CD4-positive, alpha-beta T cell (primary cell): ENCODE results near the gene APOM. TPM values are rescaled to one million over a fixed set of nuclear protein-coding genes. Genes with fewer than 3 reads are reported as not detected.

Experiments used
- ATAC-seq: fragments of 200-7000 bp; cut with Tn5 transposase; one replicate; pipeline ENCODE4 v1.10.0; 2022; ENCODE audit warnings: mild to moderate bottlenecking; ENCODE audit not compliant: poor library complexity
- CTCF ChIA-PET: fragments of 350-600 bp; sonication (Branson Sonifier 250); formaldehyde crosslinking; loops from one replicate; lab custom pipeline; 2021; ENCODE audit warnings: antibody characterized with exemption, inconsistent platforms; lab: Charles Lee
- POLR2A ChIA-PET: fragments of 350-600 bp; sonication (Branson Sonifier 250); formaldehyde crosslinking; loops from one replicate; lab custom pipeline; 2021; ENCODE audit warnings: antibody characterized with exemption, inconsistent platforms; lab: Charles Lee
- DNase-seq, 14 experiments: peaks; one replicate each; pipeline ENCODE4 v3.0.0-alpha.2; 2013 to 2020; ENCODE audit warnings: mixed read lengths in 2 of 14
- H3K27ac ChIP-seq, 2 donors: one replicate each; pipeline versions ENCODE4 v1.5.1 to v1.7.0; 2013; ENCODE audit warnings: low read length in 2 of 2, low read depth in 1 of 2, mild to moderate bottlenecking in 1 of 2
- H3K27me3 ChIP-seq, 2 experiments: 1 replicate in 1 of 2; 2 replicates in 1 of 2; pipeline versions ENCODE4 v1.6.1 to v1.7.0; 2013; ENCODE audit warnings: low read length in 2 of 2, control low read depth in 1 of 2, mild to moderate bottlenecking in 1 of 2, moderate library complexity in 1 of 2; ENCODE audit not compliant: insufficient read depth in 2 of 2, control insufficient read depth in 1 of 2
- H3K36me3 ChIP-seq: one replicate; pipeline ENCODE4 v1.6.1; 2013; ENCODE audit warnings: low read length, control low read depth; ENCODE audit not compliant: insufficient read depth
- H3K4me1 ChIP-seq: one replicate; pipeline ENCODE4 v1.6.1; 2013; ENCODE audit warnings: low read length, control low read depth; ENCODE audit not compliant: insufficient read depth
- H3K4me3 ChIP-seq: one replicate; pipeline ENCODE4 v1.5.1; 2013; ENCODE audit warnings: mild to moderate bottlenecking, low read length, moderate library complexity
- H3K9me3 ChIP-seq, 2 experiments: 1 replicate in 1 of 2; 2 replicates in 1 of 2; pipeline versions ENCODE4 v1.6.1 to v1.7.0; 2013; ENCODE audit warnings: low read length in 2 of 2, mild to moderate bottlenecking in 2 of 2, control low read depth in 1 of 2, moderate library complexity in 1 of 2; ENCODE audit not compliant: control insufficient read depth in 1 of 2, insufficient read depth in 1 of 2
- H3K27ac Mint-ChIP-seq: one replicate; pipeline ENCODE4 v1.8.0; 2020; ENCODE audit warnings: mixed read lengths
- H3K27me3 Mint-ChIP-seq: one replicate; pipeline ENCODE4 v1.8.0; 2021; ENCODE audit warnings: mixed read lengths
- H3K36me3 Mint-ChIP-seq: one replicate; pipeline ENCODE4 v1.8.0; 2021; ENCODE audit warnings: low read depth, mixed read lengths
- H3K4me1 Mint-ChIP-seq: one replicate; pipeline ENCODE4 v1.8.0; 2021; ENCODE audit warnings: low read depth, mixed read lengths
- H3K4me3 Mint-ChIP-seq: one replicate; pipeline ENCODE4 v1.8.0; 2020; ENCODE audit warnings: mild to moderate bottlenecking, mixed read lengths
- H3K9me3 Mint-ChIP-seq: one replicate; pipeline ENCODE4 v1.8.0; 2020; ENCODE audit warnings: mixed read lengths
- intact Hi-C, 2 experiments: fragments of 100-400 bp; cut with DNase I in 1 of 2; cut with micrococcal nuclease in 1 of 2; formaldehyde crosslinking; loops; one replicate each; pipeline versions ENCODE4 v1.15.1 to v1.9.0; 2023 to 2025; cut with DNase I, micrococcal nuclease
- total RNA-seq, 174 experiments: library from RNA in 2 of 174; stranded (reverse) in 2 of 174; gene quantifications; one replicate each; pipeline ENCODE4 v1.2.3 and lab custom pipeline; 2021 to 2026
- TF ChIP-seq, protein P1 (sequence below): fragments of 200-600 bp; IDR thresholded peaks from one replicate; pipeline ENCODE4 v1.8.0; 2022; ENCODE audit warnings: antibody characterized with exemption, mild to moderate bottlenecking

Gene APOM
- total RNA-seq, 2 experiments from 2014 or later, result 4.2 to 4.6 TPM

- Mint-ChIP-seq H3K9me3 (no peaks in the 10 kb centered on the region), H3K27me3 (no peaks in the 10 kb centered on the region), H3K27ac (peak overlapping the region; percentile 92), H3K4me1 (peaks cover 29% of the 10 kb centered on the region), H3K4me3 (peak overlapping the region; percentile 93), H3K36me3 (peaks cover 66% of the 10 kb centered on the region)
- CTCF ChIA-PET, result interaction anchor here (1.3 to 1.4 kb wide), 3 partner anchors 13 to 147 kb away, joined by 3 to 8 read pairs (median 4); partner anchors contain the start of gene BAG6
- intact Hi-C loops, result no loop called here
- TF ChIP-seq, protein P1, sequence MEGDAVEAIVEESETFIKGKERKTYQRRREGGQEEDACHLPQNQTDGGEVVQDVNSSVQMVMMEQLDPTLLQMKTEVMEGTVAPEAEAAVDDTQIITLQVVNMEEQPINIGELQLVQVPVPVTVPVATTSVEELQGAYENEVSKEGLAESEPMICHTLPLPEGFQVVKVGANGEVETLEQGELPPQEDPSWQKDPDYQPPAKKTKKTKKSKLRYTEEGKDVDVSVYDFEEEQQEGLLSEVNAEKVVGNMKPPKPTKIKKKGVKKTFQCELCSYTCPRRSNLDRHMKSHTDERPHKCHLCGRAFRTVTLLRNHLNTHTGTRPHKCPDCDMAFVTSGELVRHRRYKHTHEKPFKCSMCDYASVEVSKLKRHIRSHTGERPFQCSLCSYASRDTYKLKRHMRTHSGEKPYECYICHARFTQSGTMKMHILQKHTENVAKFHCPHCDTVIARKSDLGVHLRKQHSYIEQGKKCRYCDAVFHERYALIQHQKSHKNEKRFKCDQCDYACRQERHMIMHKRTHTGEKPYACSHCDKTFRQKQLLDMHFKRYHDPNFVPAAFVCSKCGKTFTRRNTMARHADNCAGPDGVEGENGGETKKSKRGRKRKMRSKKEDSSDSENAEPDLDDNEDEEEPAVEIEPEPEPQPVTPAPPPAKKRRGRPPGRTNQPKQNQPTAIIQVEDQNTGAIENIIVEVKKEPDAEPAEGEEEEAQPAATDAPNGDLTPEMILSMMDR, result no peak
- Histone ChIP-seq H3K9me3 (no peaks in the 10 kb centered on the region), H3K36me3 (peaks cover 53% of the 10 kb centered on the region), H3K27ac (peak overlapping the region in 1 of 2 donors; percentile 89), H3K4me1 (peaks cover 27% of the 10 kb centered on the region), H3K4me3 (no peak overlapping the region), H3K27me3 (no peaks in the 10 kb centered on the region)
- POLR2A ChIA-PET, result interaction anchor here (1.0 to 4.9 kb wide), 7 partner anchors 24 to 128 kb away, joined by 3 to 46 read pairs (median 6); partner anchors contain the start of genes BAG6, C6orf47, DDX39B and GPANK1
- no peak for ATAC-seq
- no peak for DNase-seq
These were observed 33.0 kb upstream of the APOM start for GRCh38 chr6:31622684-31623091.

- ATAC-seq (no peak), DNase-seq (no peak)
- no peaks in the 10 kb centered on the region for H3K27me3 Mint-ChIP-seq
- H3K4me3 ChIP-seq, result no peak overlapping the region
- ChIA-PET POLR2A (no interaction called here), CTCF (no interaction called here)
- intact Hi-C loops, result no loop called here
- H3K27me3 ChIP-seq, result no peaks in the 10 kb centered on the region
- peaks cover 79% of the 10 kb centered on the region for H3K36me3 Mint-ChIP-seq
- no peak overlapping the region for H3K27ac Mint-ChIP-seq
- H3K4me1 Mint-ChIP-seq, result peaks cover 29% of the 10 kb centered on the region
- H3K9me3 Mint-ChIP-seq, result no peaks in the 10 kb centered on the region
- TF ChIP-seq, protein P1, result no peak
- no peak overlapping the region for H3K4me3 Mint-ChIP-seq
- H3K9me3 ChIP-seq, result no peaks in the 10 kb centered on the region
- no peak overlapping the region for H3K27ac ChIP-seq
- H3K36me3 ChIP-seq, result peaks cover 67% of the 10 kb centered on the region
- H3K4me1 ChIP-seq, result peaks cover 27% of the 10 kb centered on the region
These were observed 31.6 kb upstream of the APOM start for GRCh38 chr6:31624070-31624469.

GRCh38 chr6:31626952-31627351 is 28.7 kb upstream of the APOM start:
- POLR2A ChIA-PET, result interaction anchor here (1.0 to 1.5 kb wide), 3 partner anchors 11 to 25 kb away, joined by 3 to 4 read pairs (median 3); no protein-coding TSS in a partner anchor
- DNase-seq (no peak), ATAC-seq (no peak)
- H3K4me1 ChIP-seq, result peaks cover 8% of the 10 kb centered on the region
- Mint-ChIP-seq H3K27me3 (no peaks in the 10 kb centered on the region), H3K4me3 (no peak overlapping the region), H3K4me1 (peaks cover 10% of the 10 kb centered on the region), H3K27ac (peak overlapping the region; percentile 6), H3K9me3 (no peaks in the 10 kb centered on the region), H3K36me3 (peaks cover 94% of the 10 kb centered on the region)
- H3K4me3 ChIP-seq, result no peak overlapping the region
- intact Hi-C loops, result no loop called here
- H3K36me3 ChIP-seq, result peaks cover 96% of the 10 kb centered on the region
- no peaks in the 10 kb centered on the region for H3K27me3 ChIP-seq
- CTCF ChIA-PET, result interaction anchor here (1.0 kb wide), 1 partner anchor 76 kb away, joined by 3 read pairs; no protein-coding TSS in a partner anchor
- H3K27ac ChIP-seq, result no peak overlapping the region
- no peaks in the 10 kb centered on the region for H3K9me3 ChIP-seq
- TF ChIP-seq, protein P1, result no peak
